Left ventricle myocardium superior (tissue), 1 donor: ENCODE results near the gene ASCC1. TPM values are rescaled to one million over a fixed set of nuclear protein-coding genes. Genes with fewer than 3 reads are reported as not detected.
A peak's percentile ranks its signal among the peaks of the same experiment; 100 is the strongest.

ENCODE experiments used
- ATAC-seq: fragments of 200-7000 bp; cut with Tn5 transposase; one replicate; pipeline ENCODE4 v1.9.1; 2020; ENCODE audit warnings: mild to moderate bottlenecking, moderate library complexity
- DNase-seq: peaks from one replicate; pipeline ENCODE4 v3.0.0-alpha.2; 2020
- intact Hi-C: fragments of 100-400 bp; cut with micrococcal nuclease; formaldehyde crosslinking; loops from one replicate; pipeline ENCODE4 v1.11.0; 2022
- total RNA-seq: library from RNA; stranded (reverse); fragmentation: NEBNext Ultra II Directional; extraction: Animal tissue kit (Norgen Biotek cat#: 25700); gene quantifications from one replicate; pipeline ENCODE4 v1.2.1, GENCODE V29; 2021
- donor health status: DM: no; HTN: yes; CAD: no; lungs with severe emphysema.

Gene ASCC1
- total RNA-seq, 1 donor from 2014 or later: 34.7 TPM

DNA sequence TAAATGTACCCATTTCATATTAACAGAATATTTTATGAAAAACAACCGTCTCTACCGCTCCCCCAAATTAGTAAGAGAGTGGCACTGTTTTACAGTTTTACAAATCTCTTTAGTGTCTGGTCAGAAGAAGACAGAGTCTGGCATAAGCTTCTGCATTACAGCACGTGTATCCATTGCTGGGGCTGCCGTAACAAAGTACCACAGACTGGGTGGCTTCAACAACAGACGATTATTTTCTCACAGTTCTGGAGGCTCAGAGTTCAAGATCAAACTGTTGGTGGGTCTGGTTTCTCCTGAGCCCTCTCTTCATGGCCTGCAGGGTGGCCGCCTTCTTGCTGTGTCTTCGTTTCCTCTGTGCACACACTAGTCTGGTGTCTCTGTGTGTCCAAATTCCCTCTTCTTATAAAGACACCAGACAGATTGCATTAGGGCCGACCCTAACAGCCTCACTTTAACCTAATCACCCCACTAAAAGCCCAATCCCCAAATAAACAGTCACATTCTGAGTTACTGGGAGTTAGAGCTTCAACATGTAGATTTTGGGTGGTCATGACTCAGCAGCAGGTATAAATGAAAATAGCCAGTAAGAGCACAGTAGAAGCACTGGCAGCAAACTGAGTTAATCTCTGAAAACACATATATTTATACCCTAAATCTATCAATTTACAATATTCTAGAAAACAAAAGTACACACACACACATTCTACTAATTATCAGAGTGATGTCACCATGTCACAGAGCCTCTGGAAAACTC, 123.7 kb downstream of the ASCC1 start:
- intact Hi-C loops: no loop called here
- no peak for DNase-seq
- no peak for ATAC-seq

DNA sequence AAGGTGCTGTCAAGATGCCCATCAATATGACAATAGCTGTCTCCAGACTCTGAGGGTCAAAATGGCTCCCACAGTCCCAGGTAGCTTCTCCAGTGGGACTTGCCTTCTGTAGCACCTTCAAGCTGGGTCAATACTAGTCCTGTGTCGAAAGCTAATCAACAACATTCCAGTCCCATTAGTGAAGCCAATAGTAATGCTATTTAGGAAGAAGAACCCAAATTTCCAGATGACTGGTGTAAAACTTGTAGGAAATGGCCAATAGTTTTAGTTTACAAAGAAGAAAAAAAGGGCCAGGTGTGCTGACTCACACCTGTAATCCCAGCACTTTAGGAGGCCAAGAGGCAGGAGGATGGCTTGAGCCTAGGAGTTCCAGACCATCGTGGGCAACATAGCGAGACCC, 125.8 kb downstream of the ASCC1 start:
- no peak for DNase-seq
- intact Hi-C loops: no loop called here
- ATAC-seq: no peak

DNA sequence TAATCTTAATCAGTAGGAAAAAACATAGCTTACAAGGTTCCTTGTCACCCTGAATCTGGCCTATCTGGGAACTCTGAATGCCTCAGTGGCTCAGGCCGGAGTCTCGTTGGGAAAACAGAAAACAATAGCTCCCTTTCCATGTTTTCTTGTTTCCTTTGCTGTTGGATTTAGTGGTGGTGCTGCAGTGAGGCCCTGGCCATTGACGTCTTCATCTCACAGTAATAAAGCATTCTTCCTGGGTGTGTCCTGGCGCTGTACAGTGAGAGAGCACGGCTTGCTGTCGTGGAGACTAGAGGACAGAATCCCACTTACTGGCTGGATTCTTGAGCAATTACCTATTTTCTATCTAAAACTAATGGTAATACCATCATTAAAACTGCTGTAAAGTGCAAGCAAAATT, 126.5 kb downstream of the ASCC1 start:
- ATAC-seq: no peak
- DNase-seq: no peak
- intact Hi-C loops: no loop called here

DNA sequence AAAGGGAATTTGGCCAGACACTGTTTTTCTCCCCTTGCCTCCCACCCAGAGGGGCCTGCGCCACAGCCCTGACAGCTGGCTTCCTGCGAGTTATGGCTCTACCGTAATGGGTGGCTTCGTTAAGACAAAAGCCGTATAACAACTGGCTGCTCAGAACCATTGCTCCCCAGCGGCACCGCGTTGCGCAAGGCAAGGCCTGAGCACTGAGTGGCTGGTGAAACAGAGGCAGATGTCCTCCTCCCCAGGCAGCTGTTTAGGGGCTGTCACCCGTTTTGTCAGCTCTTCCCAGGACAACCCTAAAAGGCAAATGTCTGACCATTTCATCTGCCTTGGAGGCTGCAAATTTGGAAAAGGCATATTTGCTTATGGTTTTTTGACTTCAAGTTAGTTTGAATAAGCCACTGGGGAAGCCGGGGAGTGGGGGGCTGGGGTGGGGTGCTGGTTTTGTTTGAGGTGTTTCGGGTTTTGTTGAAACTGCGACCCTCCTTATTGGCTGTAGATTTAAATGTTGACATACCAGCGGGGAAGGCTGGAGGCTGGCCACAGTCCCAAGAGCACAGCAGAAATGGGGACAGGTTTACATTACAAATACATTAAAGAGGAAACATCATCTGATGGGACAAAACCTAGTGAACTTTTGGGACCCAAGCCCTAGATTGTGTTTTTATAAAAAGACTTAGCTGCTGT, 127.0 kb downstream of the ASCC1 start:
- intact Hi-C loops: no loop called here
- peak; percentile 67 for ATAC-seq
- DNase-seq: peak; percentile 75

DNA sequence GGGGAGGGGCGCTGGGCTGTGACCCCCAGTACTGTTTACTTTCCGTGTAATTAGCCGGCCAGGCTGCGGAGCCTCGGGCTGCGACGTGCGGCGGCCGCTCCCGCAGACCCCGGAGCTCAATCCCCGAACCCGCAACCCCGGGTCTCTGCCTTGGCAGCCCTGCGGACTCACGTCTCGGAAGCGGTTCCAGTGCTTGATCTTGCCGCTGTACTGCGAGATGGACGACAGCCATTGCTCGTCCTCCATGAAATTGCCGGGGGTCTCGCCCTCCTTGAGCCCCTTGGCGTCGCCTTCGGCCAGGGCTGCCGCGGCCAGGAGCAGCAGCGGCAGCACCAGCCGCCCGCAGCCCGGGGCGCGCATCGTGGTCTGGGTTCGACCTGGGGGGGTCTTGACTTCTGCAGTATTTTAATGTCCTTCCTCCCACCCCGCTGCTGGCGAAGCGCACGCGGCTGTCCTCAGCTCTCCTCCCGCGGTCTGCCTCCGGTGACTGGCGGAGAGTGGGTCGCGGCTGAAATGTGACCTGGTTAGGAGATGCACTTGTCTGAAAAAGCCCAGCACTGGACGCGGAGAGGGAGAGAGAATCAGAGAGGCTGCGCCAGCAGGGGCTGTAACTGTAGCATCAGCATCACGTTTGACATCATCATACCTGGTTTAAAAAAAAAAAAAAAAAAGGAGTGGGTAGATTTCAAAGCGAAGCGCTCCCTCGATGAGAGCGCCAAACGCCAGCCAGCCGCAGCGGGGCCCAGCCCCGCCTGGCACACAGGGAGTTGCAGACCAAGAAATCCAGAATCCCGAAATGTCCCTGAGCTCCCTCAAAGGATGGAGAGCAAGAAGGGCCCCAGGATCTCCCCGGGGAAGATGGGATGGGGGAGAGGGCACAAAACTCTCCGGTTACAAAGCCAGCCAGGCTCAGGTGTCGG, 127.8 kb downstream of the ASCC1 start, which contains the start of gene SPOCK2:
SPOCK2 (minus strand) TSS at position 583 of the 920 bp plus-strand sequence; CDS start at position 360, 223 bp downstream.
- no peak for DNase-seq
- intact Hi-C loops: no loop called here
- peak; percentile 39 for ATAC-seq

DNA sequence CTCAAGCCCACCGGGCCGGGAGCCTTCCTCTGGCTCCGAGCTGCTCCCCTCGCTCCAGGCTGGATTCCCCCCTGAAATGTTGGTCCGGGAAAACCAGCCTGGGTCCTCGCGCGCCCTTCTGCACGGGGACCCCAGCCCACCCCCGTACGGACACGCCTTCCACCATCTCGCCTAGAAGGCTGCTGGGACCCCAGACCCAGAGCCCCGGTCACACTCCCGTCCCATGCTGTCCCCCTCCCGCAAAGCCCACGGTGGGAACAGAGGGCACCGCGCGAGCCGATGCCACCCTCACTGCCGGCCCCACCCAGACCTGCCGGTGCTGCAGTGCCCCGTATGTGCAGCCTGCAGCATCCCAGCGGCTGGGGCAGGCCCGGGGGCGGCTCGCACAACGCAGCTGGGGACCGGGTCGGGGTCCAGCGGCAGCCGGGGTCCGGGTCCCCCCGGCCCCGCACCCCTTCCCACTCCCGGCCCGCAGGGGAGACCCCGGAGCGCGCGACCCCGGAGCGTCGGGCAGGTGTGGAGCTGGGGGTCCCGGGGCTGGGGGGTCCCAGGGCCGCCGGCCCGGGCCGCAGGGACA, 128.6 kb downstream of the ASCC1 start:
- intact Hi-C loops: no loop called here
- ATAC-seq (peak; percentile 30), DNase-seq (no peak)

DNA sequence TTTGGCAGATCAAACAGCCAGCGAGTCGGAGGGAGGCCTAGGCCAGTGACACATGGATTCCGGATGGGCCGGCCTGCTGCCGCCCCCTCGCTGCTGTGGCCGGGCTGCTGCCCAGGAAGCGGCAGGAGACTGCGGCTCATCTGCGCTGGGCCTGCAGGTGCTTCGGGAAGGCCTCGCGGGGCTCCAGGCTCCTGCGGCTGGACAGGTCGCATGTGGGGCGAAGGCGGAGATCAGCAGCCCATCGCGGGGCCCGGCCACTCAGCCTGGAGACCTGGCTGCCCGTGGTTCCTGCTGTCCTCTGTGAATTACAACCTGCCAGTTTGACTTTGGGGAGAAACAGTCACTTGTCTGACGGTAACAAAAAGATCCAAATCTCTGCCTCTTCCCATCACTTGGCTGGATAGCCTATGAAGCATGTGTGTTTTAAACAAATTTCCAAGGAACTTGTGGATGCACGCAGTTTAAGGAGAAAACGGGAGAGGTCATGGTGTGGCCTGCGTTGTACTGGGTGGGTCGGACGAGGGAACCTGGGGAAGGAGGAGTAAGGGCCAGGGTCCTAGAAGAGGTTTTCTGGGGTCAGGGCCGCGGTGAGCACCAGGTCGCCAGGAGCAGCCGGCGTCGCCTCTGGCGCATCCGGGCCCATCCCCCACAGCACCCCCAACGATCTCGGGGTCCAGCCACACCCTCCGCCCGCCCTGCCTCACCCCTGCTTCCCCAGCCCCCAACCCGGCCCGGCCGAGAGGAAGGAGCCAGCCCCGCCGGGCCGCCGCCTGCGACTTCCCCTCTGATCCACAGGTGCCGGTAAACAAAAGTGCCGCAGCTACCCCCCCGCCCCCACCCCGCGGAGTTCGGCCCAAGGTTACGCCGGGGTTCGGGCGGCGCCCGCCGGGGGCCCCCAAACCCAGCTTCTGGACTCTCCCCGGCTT, 129.3 kb downstream of the ASCC1 start:
- DNase-seq (peak; percentile 70), ATAC-seq (peak; percentile 40)

DNA sequence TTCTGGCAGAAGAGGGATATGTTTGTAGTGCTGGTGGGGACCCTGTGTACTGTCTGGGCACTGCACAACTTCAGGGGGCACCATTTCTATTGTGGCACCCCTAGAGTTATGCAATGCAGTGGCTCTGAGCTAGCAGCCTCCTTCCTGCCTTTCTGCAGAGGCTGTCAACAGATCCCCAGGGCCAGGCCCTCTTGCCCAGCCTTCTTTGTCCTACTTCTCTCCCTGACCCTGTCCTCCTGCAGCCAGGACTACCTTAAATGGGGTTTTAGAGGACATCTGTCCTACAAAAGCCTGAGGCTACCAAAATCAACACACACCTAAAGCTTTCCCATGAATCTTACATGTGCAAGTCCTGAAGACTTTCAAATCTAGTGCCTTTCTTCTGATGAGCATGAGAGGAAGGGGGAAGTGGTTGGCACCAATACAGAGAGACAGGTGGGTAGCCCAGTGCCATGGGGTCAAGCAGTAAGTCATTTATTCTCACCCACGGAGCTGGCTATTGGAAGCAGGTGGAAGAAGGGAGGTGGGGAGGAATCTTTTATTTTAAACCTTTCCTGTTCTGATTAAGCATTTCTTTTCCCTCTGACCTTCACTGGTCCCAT, 130.1 kb downstream of the ASCC1 start:
- intact Hi-C loops: no loop called here
- DNase-seq: no peak
- ATAC-seq: no peak

More for the DNA sequence above, 129.3 kb downstream of the ASCC1 start:
- intact Hi-C loops: no loop called here

DNA sequence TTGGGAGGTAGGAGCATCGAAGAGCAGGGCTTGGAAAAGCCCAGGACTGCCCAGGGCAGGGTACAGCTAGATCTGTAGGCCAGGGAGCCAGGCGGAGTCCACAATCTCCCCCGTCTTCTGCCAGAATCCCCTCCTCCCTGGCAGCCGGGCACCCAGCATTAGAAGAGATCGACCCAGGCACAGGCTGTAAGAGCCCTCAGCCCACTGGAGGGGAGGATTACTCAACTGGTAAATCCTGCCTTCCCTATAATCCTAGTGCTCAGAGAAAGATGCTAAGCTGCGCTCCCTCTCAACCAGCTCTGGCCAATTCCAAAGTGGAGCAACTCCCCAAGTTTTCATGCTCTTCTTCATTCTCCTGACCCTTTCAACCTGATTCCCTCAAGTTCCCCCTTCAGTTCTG, 130.9 kb downstream of the ASCC1 start:
- ATAC-seq (no peak), DNase-seq (no peak)
- intact Hi-C loops: no loop called here

DNA sequence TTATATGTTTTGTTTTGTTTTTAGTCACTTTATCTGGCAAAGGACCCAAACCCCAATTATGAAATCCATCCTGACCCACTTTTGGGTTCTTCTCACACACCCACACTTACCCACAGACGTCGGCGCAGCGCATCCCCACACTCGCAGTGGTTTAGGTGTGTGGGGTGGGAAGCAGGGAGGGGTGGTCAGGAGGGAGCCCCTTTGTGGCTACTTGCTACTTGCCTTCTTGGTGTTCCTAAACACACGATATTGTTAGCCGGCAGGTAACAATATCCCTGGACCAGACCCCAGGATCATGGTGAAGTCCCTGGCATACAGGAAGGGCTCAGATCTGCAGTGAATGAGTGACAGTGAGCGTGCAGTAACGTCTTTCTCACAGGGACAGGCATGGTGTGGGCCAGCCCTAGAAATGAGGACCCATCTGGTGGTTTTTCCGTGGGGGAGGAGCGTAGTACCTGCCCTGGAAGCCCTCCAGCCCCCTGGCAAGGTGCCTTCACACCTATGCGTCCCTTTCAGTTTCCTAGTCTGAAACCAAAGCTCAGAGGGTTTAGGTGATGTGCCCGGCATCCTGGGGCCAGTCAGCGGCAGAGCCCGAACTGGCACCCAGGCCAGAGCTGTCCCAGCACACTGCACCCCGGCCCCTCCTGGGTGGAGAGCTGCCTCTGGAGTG, 132.2 kb downstream of the ASCC1 start:
- ATAC-seq (no peak), DNase-seq (no peak)
- intact Hi-C loops: no loop called here

DNA sequence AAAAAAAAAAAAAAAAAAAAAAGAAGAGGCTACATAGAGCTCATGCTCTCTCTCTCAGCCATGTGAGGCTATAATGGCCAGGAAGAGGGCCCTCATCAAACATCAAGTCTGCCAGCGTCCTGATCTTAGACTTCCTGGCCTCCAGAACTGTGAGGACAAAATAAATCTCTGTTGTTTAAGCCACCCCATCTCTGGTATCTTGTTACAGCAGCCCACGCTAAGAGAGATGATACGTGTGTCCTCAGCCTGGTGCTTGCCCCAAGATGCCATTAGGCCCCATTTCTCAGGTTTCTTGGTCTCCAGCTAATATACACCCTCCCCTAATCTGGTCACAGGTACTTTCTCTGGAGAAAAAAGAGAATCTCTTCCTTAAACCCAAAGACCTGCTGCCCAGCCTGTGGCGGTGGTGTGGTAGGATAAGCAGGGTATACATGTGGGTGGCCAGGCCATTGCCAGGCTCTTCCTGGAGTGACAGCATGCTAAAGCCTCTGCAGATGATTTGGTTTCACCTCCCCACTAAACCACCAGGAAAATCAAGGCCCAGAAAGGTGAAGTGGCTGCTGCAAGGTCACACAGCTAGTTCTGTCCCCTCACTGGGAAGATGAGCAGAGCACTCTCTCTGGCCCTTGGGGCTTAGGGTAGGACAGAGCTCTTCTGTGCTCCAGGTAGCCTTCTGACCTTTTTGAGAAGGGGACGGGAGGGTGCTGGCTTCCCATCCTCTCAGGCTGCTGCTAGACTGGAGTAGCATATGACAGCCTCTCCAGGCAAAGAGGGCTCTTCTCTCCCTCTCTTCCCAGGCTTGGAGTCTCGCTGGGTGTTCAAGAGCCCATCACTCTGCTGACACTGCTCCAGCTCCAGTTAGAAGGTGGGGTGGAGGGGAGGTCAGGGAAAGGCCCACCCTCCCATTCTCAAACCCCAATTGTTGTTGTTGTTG, 133.0 kb downstream of the ASCC1 start:
- intact Hi-C loops: no loop called here
- DNase-seq (no peak), ATAC-seq (no peak)

DNA sequence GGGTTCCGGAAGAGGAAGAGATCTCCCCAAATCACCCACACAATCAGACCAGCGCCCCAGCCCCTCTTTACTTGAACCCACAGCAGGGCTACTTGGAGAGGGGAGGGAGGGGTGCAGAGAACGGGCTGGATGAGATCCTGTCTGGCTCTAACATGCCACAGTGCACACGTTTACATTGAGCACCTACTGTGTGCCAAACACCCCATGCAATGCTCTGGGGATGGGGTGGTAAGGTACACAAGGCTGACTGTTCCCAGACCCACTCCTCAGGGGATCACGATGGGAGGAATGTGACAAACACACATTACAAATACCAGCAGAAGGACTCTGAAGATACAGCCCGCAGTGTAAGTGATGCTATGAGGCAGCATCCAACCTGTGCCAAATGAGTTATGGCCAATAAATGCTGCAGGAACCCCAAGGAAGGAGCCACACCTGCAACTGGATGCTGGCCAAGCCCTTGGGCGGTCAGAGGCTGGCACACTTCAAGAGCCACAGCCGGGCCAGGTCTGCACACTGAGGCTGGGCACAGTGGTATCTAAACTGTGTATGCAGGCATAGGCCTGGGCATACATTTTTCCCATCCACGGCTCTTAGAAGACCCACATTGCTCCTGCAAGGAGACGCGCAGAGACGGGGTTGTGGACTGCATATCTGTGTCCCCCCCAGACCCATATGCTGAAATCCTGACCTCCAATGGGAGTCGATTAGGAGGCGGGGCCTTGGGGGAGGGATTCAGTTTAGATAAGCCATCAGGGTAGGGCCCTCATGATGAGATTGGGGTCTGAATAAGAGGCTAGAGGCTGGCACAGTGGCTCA, 134.1 kb downstream of the ASCC1 start:
- no peak for DNase-seq
- intact Hi-C loops: no loop called here
- ATAC-seq: no peak

DNA sequence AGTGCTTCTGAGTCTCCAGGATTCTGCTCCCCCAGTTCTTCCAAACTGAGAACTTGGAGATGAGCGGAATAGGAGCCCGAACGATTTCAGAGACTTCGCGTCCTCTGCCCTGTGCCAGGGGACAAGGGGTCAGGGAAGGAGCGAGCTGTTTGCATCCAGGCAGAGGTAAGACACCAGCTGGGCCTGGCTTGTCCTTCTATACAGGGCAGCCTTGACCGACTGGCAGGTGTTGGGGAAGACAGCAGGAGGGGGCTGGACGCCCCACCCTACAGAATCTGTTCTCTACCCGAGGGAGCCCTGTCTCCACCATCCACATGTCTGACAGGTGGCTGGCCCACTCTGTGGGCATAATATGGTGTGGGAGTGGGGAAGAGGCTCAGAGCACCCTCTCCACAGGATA, 134.9 kb downstream of the ASCC1 start:
- no peak for DNase-seq
- ATAC-seq: no peak
- intact Hi-C loops: no loop called here

DNA sequence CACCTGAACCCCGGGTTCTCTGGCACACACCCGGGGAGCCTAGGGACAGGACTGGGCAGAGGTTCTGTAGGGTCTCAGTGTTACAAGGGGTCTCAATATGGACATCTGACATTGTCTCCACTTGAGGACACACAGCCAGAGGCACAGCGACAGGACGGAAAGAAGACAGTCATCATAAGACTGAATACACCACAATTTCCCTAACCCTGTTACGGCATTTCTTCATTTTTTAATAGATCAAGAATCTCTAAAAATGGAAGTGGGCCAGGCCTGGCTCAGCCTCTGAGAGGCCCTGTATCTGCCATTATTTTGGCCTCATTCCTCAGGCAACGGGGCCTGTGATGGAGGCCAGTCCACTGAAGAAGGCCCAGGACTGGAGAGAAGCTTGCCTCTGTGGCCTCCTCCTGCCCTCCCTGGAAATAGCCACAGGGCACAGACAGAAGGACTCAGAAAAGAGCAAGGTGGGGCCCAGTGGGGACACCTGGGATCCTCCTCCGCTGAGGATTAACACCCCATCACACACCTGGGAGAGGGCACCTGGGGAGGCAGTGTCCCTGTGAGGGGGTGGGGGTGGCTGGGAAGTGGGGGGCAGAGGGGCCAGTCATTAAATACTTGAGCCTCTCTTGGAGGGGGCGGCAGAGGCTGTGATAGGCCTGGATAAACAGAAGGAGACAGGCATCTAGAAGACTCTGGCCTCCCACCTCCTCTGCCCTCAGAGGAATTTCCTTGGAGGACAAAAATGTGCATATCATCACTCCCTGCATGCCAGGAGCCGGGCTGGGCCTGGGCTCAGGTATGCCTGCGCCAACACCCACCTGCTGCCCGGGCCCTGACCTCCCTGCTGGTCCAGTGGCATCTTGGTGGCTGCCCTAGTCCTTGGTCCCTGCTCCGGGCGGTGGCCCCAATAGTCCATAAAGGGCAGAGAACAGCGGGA, 135.8 kb downstream of the ASCC1 start:
- intact Hi-C loops: no loop called here
- no peak for ATAC-seq
- peak; percentile 10 for DNase-seq

DNA sequence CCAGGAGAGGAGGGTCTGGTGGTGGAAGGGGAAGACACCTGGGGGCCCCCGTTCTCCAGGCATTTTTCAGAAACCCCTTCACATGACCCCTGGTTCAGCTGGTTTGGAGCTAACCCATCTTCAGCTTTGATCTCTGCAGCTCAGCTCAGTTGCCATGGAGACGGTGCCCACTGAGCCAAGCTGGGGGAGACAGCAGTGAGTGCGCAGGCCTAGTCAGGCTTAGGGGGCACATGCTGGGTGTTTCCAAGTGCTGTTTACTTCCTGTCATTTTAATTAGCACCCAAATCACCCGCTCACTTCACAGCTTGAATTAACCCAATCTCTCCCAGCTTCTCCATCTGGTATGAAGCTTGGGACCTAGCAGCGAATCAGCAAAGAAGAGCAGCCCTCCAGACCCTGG, 136.7 kb downstream of the ASCC1 start:
- DNase-seq (no peak), ATAC-seq (no peak)
- intact Hi-C loops: no loop called here
